HT-29 (cell line): ENCODE results near the gene ZNHIT3. TPM values are rescaled to one million over a fixed set of nuclear protein-coding genes. Genes with fewer than 3 reads are reported as not detected.

Experiments used
- small RNA-seq: library from RNA; depleted of rRNA; stranded (forward); fragments of <200 nt; gene quantifications from one replicate; pipeline ENCODE3, GENCODE V24; 2014
- total RNA-seq: library from RNA; depleted of rRNA; stranded (reverse); fragments of >200 nt; shearing (Covaris generic); gene quantifications from 2 replicates; pipeline ENCODE4 v1.2.3, GENCODE V29; 2014; rRNA removed

Gene ZNHIT3
- total RNA-seq, 1 experiment from 2014 or later: 37.2 TPM

Small RNA genes lying within 50 kb of the gene (small RNA-seq; reads per million reads assigned to genes)
- not detected for gene RNA5SP439

Other genes starting within 250 kb of the ZNHIT3 start
- gene TBC1D3I, start 222.1 kb upstream of the ZNHIT3 start, total RNA-seq: 0.10 and 0.42 TPM in 2 replicates
- gene TBC1D3G, start 162.8 kb upstream of the ZNHIT3 start, total RNA-seq: not detected in 2 replicates
- gene TBC1D3H, start 98.2 kb upstream of the ZNHIT3 start, total RNA-seq: not detected in 2 replicates
- 398 and 436 TPM in 2 replicates for gene MYO19, start 48.2 kb downstream of the ZNHIT3 start, total RNA-seq
- 25.7 and 25.9 TPM in 2 replicates for gene PIGW, start 48.3 kb downstream of the ZNHIT3 start, total RNA-seq
- 54.1 and 55.1 TPM in 2 replicates for gene GGNBP2, start 58.2 kb downstream of the ZNHIT3 start, total RNA-seq
- 124 TPM in 2 replicates for gene DHRS11, start 105.2 kb downstream of the ZNHIT3 start, total RNA-seq
- 25.6 and 28.3 TPM in 2 replicates for gene MRM1, start 114.9 kb downstream of the ZNHIT3 start, total RNA-seq